Tibial nerve (tissue), 4 donors: Measurements from ENCODE around the gene MYCBPAP.
A peak's percentile ranks its signal among the peaks of the same experiment; 100 is the strongest.

ENCODE experiments used
- EP300 ChIP-seq, 2 donors: sonication (generic); formaldehyde crosslinking; IDR thresholded peaks; one replicate each; pipeline ENCODE4 v1.6.1; 2017; ENCODE audit warnings: antibody characterized with exemption in 2 of 2, mild to moderate bottlenecking in 1 of 2
- TF ChIP-seq, protein P1 (sequence below), 5 experiments: fragments of 200-600 bp in 3 of 5; fragments of 450-650 bp in 2 of 5; sonication (generic) in 3 of 5; IDR thresholded peaks; one replicate each; pipeline ENCODE4 v1.5.1; 2016 to 2019; ENCODE audit warnings: antibody characterized with exemption in 5 of 5, mild to moderate bottlenecking in 3 of 5, moderate library complexity in 2 of 5

DNA sequence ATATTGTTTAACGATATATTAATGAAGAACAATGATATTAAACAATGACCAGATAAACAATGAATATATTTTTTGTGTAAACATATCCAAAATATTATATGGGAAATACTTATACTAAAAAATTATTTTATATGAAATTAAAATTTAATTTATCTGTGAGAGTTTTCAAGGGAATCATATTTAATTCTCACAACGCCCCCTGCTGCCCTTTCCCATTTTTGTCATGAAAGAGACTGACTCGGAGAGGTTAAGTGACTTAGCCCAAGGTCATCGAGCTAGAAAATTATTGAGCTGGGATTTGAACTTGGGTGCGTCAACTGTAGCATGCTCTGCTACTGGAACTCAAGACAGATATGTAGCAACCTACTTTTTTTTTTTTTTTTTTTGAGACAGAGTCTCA lies 7.2 kb upstream of the MYCBPAP start:
- no peak for TF ChIP-seq EP300 (IDR thresholded peaks at IDR 0.05)
- TF ChIP-seq, protein P1, sequence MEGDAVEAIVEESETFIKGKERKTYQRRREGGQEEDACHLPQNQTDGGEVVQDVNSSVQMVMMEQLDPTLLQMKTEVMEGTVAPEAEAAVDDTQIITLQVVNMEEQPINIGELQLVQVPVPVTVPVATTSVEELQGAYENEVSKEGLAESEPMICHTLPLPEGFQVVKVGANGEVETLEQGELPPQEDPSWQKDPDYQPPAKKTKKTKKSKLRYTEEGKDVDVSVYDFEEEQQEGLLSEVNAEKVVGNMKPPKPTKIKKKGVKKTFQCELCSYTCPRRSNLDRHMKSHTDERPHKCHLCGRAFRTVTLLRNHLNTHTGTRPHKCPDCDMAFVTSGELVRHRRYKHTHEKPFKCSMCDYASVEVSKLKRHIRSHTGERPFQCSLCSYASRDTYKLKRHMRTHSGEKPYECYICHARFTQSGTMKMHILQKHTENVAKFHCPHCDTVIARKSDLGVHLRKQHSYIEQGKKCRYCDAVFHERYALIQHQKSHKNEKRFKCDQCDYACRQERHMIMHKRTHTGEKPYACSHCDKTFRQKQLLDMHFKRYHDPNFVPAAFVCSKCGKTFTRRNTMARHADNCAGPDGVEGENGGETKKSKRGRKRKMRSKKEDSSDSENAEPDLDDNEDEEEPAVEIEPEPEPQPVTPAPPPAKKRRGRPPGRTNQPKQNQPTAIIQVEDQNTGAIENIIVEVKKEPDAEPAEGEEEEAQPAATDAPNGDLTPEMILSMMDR (IDR thresholded peaks at IDR 0.05), result peak in 3 of 5 experiments; percentile 13 to 18 (median 17)
